GM23338 (cell line): Measurements from ENCODE around the gene SND1.

Source experiments
- CTCF ChIP-seq, 2 experiments: fragments of 200-600 bp in 1 of 2; sonication (generic) in 1 of 2; conservative IDR thresholded peaks; 2 replicates each; pipeline versions ENCODE4 v1.5.1 to v1.6.1; 2016 to 2017; ENCODE audit warnings: antibody characterized with exemption in 2 of 2, low read depth in 2 of 2, mild to moderate bottlenecking in 2 of 2, moderate library complexity in 1 of 2
- EZH2 ChIP-seq: fragments of 200-600 bp; sonication (generic); IDR thresholded peaks from one replicate; pipeline ENCODE4 v1.8.0; 2017; ENCODE audit warnings: antibody characterized with exemption, mild to moderate bottlenecking, low read depth; ENCODE audit not compliant: unreplicated experiment
- EZH2phosphoT487 ChIP-seq: fragments of 200-600 bp; sonication (generic); IDR thresholded peaks from one replicate; pipeline ENCODE4 v1.8.1; 2018; ENCODE audit warnings: antibody characterized with exemption; ENCODE audit not compliant: unreplicated experiment
- POLR2AphosphoS5 ChIP-seq: IDR thresholded peaks from 2 replicates; pipeline ENCODE4 v1.6.1; 2016; ENCODE audit warnings: antibody characterized with exemption, low read depth
- ZNF114 ChIP-seq: fragments of 250-450 bp; sonication (Bioruptor Pico); IDR thresholded peaks from 2 replicates; pipeline ENCODE4 v1.5.0; 2020; ENCODE audit warnings: mild to moderate bottlenecking, moderate library complexity

GRCh38 chr7:127927348-127927696 is 275.3 kb downstream of the SND1 start:
- TF ChIP-seq CTCF (conservative IDR thresholded peaks at IDR 0.05; ENCODE audit: low read depth in 2 of 2) = no peak
- TF ChIP-seq POLR2AphosphoS5 = no peak
- TF ChIP-seq EZH2 = no peak
- no peak for TF ChIP-seq ZNF114
- TF ChIP-seq EZH2phosphoT487 = no peak
